Stomach (tissue), 9 donors: ENCODE results near the gene GPAT2. TPM values are rescaled to one million over a fixed set of nuclear protein-coding genes. Genes with fewer than 3 reads are reported as not detected.
"Not testable (repeated sequence)": the region's sequence is repeated elsewhere in the genome, so short reads cannot be mapped to it uniquely, and the experiment has no call there.

Experiments used
- DNase-seq, 2 donors: peaks; one replicate each; pipeline versions ENCODE4 v3.0.0 to v3.0.0-alpha.2; 2013 to 2019
- H3K27ac ChIP-seq, 5 donors: fragments of 200-600 bp in 4 of 5; sonication (generic) in 4 of 5; one replicate each; pipeline ENCODE4 v1.5.1; 2013 to 2019; ENCODE audit warnings: mild to moderate bottlenecking in 1 of 5, moderate library complexity in 1 of 5
- H3K27me3 ChIP-seq, 3 donors: fragments of 200-600 bp; sonication (generic); one replicate each; pipeline ENCODE4 v1.5.1; 2017 to 2019; ENCODE audit warnings: mixed run types in 1 of 3
- H3K36me3 ChIP-seq, 4 donors: fragments of 200-600 bp; sonication (generic); 1 replicate in 3 of 4; 2 replicates in 1 of 4; pipeline ENCODE4 v1.5.1; 2016 to 2019
- H3K4me1 ChIP-seq, 4 donors: fragments of 200-600 bp; sonication (generic); one replicate each; pipeline ENCODE4 v1.5.1; 2016 to 2019
- H3K4me3 ChIP-seq, 4 donors: fragments of 200-600 bp; sonication (generic) in 3 of 4; one replicate each; pipeline ENCODE4 v1.5.1; 2016 to 2019; ENCODE audit warnings: mild to moderate bottlenecking in 1 of 4
- H3K9me3 ChIP-seq, 4 donors: fragments of 200-600 bp; sonication (generic); one replicate each; pipeline ENCODE4 v1.5.1; 2016 to 2019
- POLR2AphosphoS5 ChIP-seq, 3 donors: sonication (generic); formaldehyde crosslinking; IDR thresholded peaks; one replicate each; pipeline ENCODE4 v1.6.1; 2016; ENCODE audit warnings: antibody characterized with exemption in 3 of 3
- WGBS, 5 donors: extraction: QIAGEN DNeasy Blood & Tissue Kit in 3 of 5; methylation state at CpG; one replicate each; pipeline versions ENCODE4 v1.1.5 to v1.1.7; 2013 to 2018; 5-methylcytosine and 5-hydroxymethylcytosine counted together
- intact Hi-C: fragments of 100-400 bp; cut with DNase I; formaldehyde crosslinking; loops from one replicate; pipeline ENCODE4 v1.15.1; 2023; ENCODE audit warnings: low total_unique reads
- polyA plus RNA-seq, 3 donors: library from polyadenylated mRNA; stranded (reverse); fragments of 200-250 nt; gene quantifications; one replicate each; pipeline ENCODE4 v1.2.3, GENCODE V29; 2013
- small RNA-seq, 4 donors: library from RNA; depleted of rRNA; stranded (forward); fragments of <200 nt; gene quantifications; one replicate each; pipeline ENCODE3, GENCODE V24; 2016
- total RNA-seq, 5 donors: library from RNA; depleted of rRNA; stranded (reverse); fragments of >200 nt; gene quantifications; one replicate each; pipeline versions ENCODE4 v1.1.0 to v1.2.3, GENCODE V29; 2014 to 2016
- TF ChIP-seq, protein P1 (sequence below), 7 experiments: fragments of 450-650 bp in 4 of 7; fragments of 200-600 bp in 3 of 7; sonication (generic) in 3 of 7; IDR thresholded peaks; one replicate each; pipeline ENCODE4 v1.5.1; 2016 to 2019; ENCODE audit warnings: antibody characterized with exemption in 7 of 7, control low read depth in 2 of 7, mild to moderate bottlenecking in 1 of 7
- donor health status: healthy with polysubstance abuse.
- donor health status: Bipolar disorder and iron deficiency.
- donor health status: healthy.

GPAT2 gene
- total and polyA plus RNA-seq, 8 donors = 0.37 to 13.6 (median 3.9) TPM

DNA sequence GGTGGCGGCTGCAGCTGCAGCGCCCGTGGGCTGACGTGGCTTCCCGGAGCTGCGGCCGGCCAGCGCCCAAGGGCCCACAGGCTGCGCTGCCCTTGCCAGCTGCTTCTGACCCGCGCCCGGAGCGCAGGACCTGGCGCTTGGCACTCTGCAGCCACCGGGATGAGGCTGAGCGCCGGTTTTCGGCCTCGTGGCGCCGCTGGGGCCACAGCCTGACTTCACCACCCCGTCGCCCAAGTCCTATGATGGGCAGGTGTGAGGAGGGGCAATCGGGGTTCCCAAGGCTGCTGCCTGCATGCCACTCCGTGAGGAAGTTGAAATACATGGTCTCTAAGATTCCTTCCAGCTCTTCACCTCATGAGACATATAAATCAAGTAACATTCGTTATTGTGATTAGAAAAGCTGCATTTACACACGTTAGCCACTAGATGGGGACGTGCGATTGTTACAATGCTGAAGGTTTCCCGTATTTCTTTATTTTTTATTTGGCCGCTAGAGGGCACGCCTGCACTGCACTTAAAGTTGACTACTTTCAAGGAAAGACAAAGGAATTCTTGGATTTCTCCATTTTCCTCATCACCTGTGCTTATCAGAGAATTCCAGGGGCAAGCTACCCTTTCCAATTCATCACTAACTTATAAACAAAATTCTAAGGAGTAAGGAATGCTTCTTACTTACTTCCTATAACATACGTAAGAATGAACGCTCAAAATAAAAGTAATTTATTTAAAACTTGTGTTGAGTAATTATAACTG lies 42.0 kb downstream of the GPAT2 start:
- 4 to 8% (median 4%) methylated on average over 11 to 34 of the region's 34 CpGs for WGBS, 5 donors
- intact Hi-C loops, H3K9me3 ChIP-seq, H3K36me3 ChIP-seq, H3K27me3 ChIP-seq: not testable (repeated sequence)
- Histone ChIP-seq H3K4me3 (peak overlapping the region; percentile 53 to 74 (median 65)), H3K27ac (peak overlapping the region; percentile 82 to 97 (median 92)), H3K4me1 (peaks cover 0 to 16% (median 2%) of the 10 kb centered on the region in 4 donors)
- TF ChIP-seq, protein P1, sequence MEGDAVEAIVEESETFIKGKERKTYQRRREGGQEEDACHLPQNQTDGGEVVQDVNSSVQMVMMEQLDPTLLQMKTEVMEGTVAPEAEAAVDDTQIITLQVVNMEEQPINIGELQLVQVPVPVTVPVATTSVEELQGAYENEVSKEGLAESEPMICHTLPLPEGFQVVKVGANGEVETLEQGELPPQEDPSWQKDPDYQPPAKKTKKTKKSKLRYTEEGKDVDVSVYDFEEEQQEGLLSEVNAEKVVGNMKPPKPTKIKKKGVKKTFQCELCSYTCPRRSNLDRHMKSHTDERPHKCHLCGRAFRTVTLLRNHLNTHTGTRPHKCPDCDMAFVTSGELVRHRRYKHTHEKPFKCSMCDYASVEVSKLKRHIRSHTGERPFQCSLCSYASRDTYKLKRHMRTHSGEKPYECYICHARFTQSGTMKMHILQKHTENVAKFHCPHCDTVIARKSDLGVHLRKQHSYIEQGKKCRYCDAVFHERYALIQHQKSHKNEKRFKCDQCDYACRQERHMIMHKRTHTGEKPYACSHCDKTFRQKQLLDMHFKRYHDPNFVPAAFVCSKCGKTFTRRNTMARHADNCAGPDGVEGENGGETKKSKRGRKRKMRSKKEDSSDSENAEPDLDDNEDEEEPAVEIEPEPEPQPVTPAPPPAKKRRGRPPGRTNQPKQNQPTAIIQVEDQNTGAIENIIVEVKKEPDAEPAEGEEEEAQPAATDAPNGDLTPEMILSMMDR (IDR thresholded peaks at IDR 0.05) = peak in 5 of 7 experiments; percentile 41 to 98 (median 82)
- peak; percentile 60 to 66 for DNase-seq

DNA sequence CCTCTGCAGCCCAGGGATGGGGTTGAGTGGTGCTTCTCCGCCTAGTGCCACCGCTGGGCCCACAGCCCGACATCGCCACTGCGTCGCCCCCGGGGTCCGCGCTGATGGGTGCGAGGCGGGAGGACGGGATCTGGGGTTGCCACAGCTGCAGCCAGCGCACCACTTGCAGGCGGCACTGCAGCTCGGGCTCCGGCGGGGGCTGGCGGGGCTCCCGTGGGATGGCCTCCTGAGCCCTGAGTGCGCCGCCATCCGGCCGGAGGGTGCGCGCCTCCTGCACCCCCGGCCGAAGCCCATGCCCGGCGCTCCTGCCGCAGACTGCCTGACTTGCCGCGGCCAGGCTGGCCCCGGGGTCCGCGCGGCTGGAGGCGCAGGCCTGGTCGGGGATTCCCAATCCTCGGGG lies 42.6 kb downstream of the GPAT2 start:
- H3K27ac ChIP-seq = peak overlapping the region; percentile 82 to 97 (median 92)
- peaks cover 0 to 16% (median 2%) of the 10 kb centered on the region in 4 donors for H3K4me1 ChIP-seq
- peak overlapping the region; percentile 53 to 74 (median 65) for H3K4me3 ChIP-seq
- H3K36me3 ChIP-seq, H3K27me3 ChIP-seq, DNase-seq, H3K9me3 ChIP-seq, intact Hi-C loops: not testable (repeated sequence)
- 0% methylated on average over 4 to 12 of the region's 39 CpGs; no CpG with 5 or more reads in 2 of the 5 donors for WGBS, 5 donors

DNA sequence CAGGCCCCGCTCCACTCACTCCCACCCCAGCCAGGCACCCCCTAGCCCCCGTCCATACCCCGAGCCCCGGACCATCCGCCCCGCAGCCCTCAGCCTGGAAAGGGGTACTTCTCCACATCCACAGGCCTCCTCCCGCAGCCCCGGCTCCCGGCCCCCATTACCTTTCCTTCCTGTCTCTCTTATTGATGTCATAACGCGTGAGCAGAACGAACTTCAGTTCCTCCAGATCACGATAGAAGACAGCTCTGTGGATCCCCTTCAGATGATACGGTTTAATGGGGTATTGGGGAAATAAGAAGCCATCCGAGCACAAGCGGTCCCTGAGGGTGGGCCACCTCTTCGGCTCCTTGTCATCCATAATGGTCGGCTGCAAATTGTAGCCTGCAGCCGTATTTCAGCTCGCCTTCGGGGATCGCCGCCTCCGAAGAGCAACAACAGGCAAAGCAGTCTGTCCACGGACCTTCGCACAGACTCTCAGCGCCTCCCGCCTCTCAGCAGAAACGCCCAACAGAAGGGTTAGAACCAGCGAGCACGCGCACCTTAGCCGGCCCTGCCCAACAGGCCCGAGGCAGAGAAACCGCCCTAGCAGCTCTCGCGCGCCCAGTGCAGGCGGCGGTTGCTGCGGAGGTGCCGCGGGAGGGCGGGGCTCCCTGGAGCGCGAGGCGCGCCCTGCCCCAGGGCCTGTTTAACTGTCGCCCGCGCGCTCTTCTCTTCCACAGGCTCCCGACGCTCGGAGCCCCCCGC lies 43.2 kb downstream of the GPAT2 start, which contains the start of gene ANKRD36C:
ANKRD36C (minus strand) TSS at position 474 of the 744 bp plus-strand sequence; CDS start at position 358, 116 bp downstream.
- intact Hi-C loops = not testable (repeated sequence)
- WGBS, 5 donors = 0% methylated on average over 16 to 28 of the region's 56 CpGs

DNA sequence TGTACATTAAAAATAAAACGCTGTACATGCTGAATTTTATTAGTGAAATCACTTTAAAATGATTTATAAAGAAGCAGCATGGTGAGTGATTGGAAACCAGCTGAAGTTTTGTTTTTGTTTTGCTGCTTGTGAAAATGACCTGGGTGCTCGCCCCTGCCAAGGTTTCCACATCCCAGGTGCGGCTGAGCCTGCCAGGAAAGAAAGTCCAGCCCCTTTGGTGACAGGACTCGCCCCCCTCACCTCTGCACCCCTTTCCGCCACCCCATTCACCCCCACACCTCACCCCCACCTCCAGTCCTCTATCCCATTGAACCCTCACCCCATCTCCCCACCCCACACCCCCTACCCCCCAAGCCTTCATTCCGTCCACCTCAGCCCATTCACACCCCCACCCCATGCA lies 43.8 kb downstream of the GPAT2 start:
- Histone ChIP-seq H3K4me3 (peak overlapping the region; percentile 53 to 74 (median 65)), H3K27ac (peak overlapping the region in 1 of 5 donors; percentile 84), H3K4me1 (peaks cover 0 to 16% (median 2%) of the 10 kb centered on the region in 4 donors)
- H3K9me3 ChIP-seq, intact Hi-C loops, H3K36me3 ChIP-seq, H3K27me3 ChIP-seq: not testable (repeated sequence)
- 5 to 7% (median 6%) methylated on average over 4 to 6 of the region's 6 CpGs for WGBS, 5 donors
- DNase-seq = peak in 1 of 2 donors; percentile 42

More for the DNA sequence above, 43.2 kb downstream of the GPAT2 start, which contains the start of gene ANKRD36C:
- Histone ChIP-seq H3K4me1 (peaks cover 0 to 16% (median 2%) of the 10 kb centered on the region in 4 donors), H3K4me3 (peak within 1 kb of the TSS; percentile 53 to 74 (median 65)), H3K27ac (peak within 1 kb of the TSS; percentile 83 to 97 (median 92))
- DNase-seq = peak; percentile 61 to 66
- TF ChIP-seq, protein P1 (IDR thresholded peaks at IDR 0.05) = peak in 1 of 7 experiments; percentile 5
- peak in 2 of 3 donors; percentile 9 to 73 for TF ChIP-seq POLR2AphosphoS5 (IDR thresholded peaks at IDR 0.05)
- H3K36me3 ChIP-seq, H3K9me3 ChIP-seq, H3K27me3 ChIP-seq: not testable (repeated sequence)

Small RNA genes within 50 kb of the gene (small RNA-seq; reads per million reads assigned to genes)
- gene RN7SL210P = 0 reads per million in 4 donors

Other genes starting within 250 kb of the GPAT2 start
- 100 to 1,000 TPM in 4 of 5 donors, 10 to 100 TPM in 1; 67.2 to 582 (median 252) TPM for gene ANKRD36C, start 43.1 kb downstream of the GPAT2 start, total RNA-seq
- gene ANKRD36C, start 43.1 kb downstream of the GPAT2 start, polyA plus RNA-seq = 1 to 10 TPM; 1.5 to 5.4 (median 4.3) TPM
- 1 to 10 TPM in 2 of 5 donors, under 1 TPM in 1, not detected in 2; 0.43 to 2.9 (median 2.0) TPM for gene ADRA2B, start 81.7 kb upstream of the GPAT2 start, total RNA-seq
- under 1 TPM; 0.15 to 0.45 (median 0.19) TPM for gene ADRA2B, start 81.7 kb upstream of the GPAT2 start, polyA plus RNA-seq
- gene ASTL, start 103.6 kb upstream of the GPAT2 start, total RNA-seq = not detected
- under 1 TPM in 1 of 3 donors, not detected in 2; 0.08 TPM for gene ASTL, start 103.6 kb upstream of the GPAT2 start, polyA plus RNA-seq
- gene DUSP2, start 110.5 kb upstream of the GPAT2 start, total RNA-seq = 1 to 10 TPM; 4.0 to 9.4 (median 8.1) TPM
- 1 to 10 TPM; 3.6 to 6.1 (median 4.7) TPM for gene DUSP2, start 110.5 kb upstream of the GPAT2 start, polyA plus RNA-seq
- 100 to 1,000 TPM in 2 of 5 donors, 10 to 100 TPM in 3; 30.3 to 165 (median 87.5) TPM for gene STARD7, start 173.9 kb upstream of the GPAT2 start, total RNA-seq
- 10 to 100 TPM; 34.6 to 46.4 (median 43.1) TPM for gene STARD7, start 173.9 kb upstream of the GPAT2 start, polyA plus RNA-seq
- 10 to 100 TPM in 4 of 5 donors, 1 to 10 TPM in 1; 5.8 to 51.6 (median 21.9) TPM for gene TMEM127, start 231.1 kb upstream of the GPAT2 start, total RNA-seq
- 10 to 100 TPM in 1 of 3 donors, 1 to 10 TPM in 2; 5.7 to 11.4 (median 9.6) TPM for gene TMEM127, start 231.1 kb upstream of the GPAT2 start, polyA plus RNA-seq
- gene CIAO1, start 231.3 kb upstream of the GPAT2 start, total RNA-seq = 100 to 1,000 TPM in 2 of 5 donors, 10 to 100 TPM in 3; 58.3 to 161 (median 95.3) TPM
- 10 to 100 TPM; 29.3 to 43.4 (median 42.3) TPM for gene CIAO1, start 231.3 kb upstream of the GPAT2 start, polyA plus RNA-seq